ENCODE data around the gene EXOC3.

EXOC3 gene

DNA sequence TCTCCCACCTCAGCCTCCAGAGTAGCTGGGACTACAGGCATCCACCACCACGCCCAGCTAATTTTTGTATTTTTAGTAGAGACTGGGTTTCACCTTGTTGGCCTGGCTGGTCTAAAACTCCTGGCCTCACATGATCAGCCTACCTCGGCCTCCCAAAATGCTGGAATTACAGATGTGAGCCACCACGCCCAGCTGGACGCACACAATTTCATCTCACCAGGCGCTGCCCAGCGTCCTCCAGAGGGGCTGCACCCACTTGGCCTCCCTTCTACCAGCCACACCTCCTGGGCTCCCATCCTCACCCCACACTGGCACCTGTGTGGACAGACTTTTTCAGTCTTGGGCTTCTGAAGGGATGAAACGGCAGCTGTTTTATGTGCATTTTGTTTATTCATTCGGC lies 3.8 kb upstream of the EXOC3 start:
- H3K27ac ChIP-seq (ENCODE audit: poor library complexity, severe bottlenecking): no peak overlapping the region
- no peak overlapping the region for H3K4me3 ChIP-seq (ENCODE audit: severe bottlenecking)
- DNase-seq (ENCODE audit: low spot score): no peak
- no peak for ATAC-seq (ENCODE audit: low read depth)
- no peaks in the 10 kb centered on the region for H3K9me3 ChIP-seq (ENCODE audit: severe bottlenecking)
- TF ChIP-seq, protein P1, sequence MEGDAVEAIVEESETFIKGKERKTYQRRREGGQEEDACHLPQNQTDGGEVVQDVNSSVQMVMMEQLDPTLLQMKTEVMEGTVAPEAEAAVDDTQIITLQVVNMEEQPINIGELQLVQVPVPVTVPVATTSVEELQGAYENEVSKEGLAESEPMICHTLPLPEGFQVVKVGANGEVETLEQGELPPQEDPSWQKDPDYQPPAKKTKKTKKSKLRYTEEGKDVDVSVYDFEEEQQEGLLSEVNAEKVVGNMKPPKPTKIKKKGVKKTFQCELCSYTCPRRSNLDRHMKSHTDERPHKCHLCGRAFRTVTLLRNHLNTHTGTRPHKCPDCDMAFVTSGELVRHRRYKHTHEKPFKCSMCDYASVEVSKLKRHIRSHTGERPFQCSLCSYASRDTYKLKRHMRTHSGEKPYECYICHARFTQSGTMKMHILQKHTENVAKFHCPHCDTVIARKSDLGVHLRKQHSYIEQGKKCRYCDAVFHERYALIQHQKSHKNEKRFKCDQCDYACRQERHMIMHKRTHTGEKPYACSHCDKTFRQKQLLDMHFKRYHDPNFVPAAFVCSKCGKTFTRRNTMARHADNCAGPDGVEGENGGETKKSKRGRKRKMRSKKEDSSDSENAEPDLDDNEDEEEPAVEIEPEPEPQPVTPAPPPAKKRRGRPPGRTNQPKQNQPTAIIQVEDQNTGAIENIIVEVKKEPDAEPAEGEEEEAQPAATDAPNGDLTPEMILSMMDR (IDR thresholded peaks at IDR 0.05; ENCODE audit: poor library complexity, severe bottlenecking): no peak
- H3K27me3 ChIP-seq (ENCODE audit: insufficient read depth, poor library complexity, severe bottlenecking): no peaks in the 10 kb centered on the region
- peaks cover 6% of the 10 kb centered on the region for H3K4me1 ChIP-seq (ENCODE audit: insufficient read depth, poor library complexity, severe bottlenecking)
- no peaks in the 10 kb centered on the region for H3K36me3 ChIP-seq (ENCODE audit: low read depth)

DNA sequence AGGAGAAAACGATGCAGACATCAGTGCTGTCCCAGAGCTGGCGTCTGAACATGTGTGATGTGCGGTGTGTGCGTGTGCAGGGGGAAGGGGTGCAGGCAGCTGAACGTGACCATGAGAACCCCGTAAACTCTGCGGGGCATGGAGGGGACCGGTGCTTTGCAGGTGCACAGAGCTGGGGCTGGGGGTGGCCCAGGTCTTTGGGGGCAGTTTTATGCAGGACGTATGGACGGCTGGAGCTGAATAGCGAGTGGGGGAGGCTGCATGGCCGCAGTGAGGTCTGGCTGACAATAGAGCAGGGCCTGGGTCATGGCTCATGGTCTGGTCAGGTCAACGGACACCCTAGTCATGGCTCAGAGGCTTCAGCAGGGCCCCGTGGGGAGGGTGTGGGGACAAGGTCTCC lies 3.3 kb upstream of the EXOC3 start:
- ATAC-seq (ENCODE audit: low read depth): no peak
- H3K27me3 ChIP-seq (ENCODE audit: insufficient read depth, poor library complexity, severe bottlenecking): no peaks in the 10 kb centered on the region
- TF ChIP-seq, protein P1 (IDR thresholded peaks at IDR 0.05; ENCODE audit: poor library complexity, severe bottlenecking): no peak
- peaks cover 8% of the 10 kb centered on the region for H3K4me1 ChIP-seq (ENCODE audit: insufficient read depth, poor library complexity, severe bottlenecking)
- H3K27ac ChIP-seq (ENCODE audit: poor library complexity, severe bottlenecking): no peak overlapping the region
- peak; percentile 56 for DNase-seq (ENCODE audit: low spot score)
- no peak overlapping the region for H3K4me3 ChIP-seq (ENCODE audit: severe bottlenecking)
- no peaks in the 10 kb centered on the region for H3K9me3 ChIP-seq (ENCODE audit: severe bottlenecking)
- no peaks in the 10 kb centered on the region for H3K36me3 ChIP-seq (ENCODE audit: low read depth)

DNA sequence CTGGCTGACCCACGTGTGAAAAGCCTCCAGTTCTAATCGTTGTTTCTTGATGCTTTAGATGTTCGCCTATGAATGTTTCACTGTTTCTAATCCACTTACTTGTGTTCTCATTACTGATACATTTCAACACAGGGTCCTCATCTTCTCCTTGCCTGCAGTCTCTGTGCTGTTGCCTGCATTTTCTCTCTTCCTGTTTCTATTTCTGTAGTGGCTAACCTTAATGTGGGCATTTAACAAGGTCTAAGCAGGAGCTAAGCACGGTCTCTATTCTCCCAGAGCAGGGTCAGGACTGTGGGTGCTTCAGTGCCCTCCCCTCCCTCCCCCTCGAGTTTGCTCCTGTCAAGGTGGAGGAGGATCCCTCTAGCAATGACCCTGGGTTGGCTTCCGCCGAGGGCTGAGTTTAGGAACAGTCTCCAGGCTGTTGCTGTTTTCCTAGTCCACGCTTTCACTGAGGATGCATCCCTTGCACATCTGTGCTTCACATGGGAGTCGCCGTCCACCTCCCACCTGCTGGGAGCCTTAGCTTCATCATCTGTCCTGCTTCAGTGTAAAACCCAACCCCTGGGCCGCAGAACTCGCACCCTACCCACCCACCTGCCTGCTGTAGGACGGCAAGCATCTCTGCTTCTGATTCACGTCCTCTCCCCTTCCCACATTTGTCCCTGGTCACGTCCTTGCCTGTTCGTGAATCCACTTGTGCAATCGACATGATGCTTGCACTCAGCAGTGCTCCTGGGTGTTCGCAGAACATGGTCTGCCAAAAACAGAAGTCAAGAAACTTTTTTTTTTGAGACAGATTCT lies 2.4 kb upstream of the EXOC3 start:
- no peak overlapping the region for H3K4me3 ChIP-seq (ENCODE audit: severe bottlenecking)
- H3K27ac ChIP-seq (ENCODE audit: poor library complexity, severe bottlenecking): no peak overlapping the region
- ATAC-seq (ENCODE audit: low read depth) (no peak), DNase-seq (ENCODE audit: low spot score) (no peak)
- no peaks in the 10 kb centered on the region for H3K36me3 ChIP-seq (ENCODE audit: low read depth)
- H3K27me3 ChIP-seq (ENCODE audit: insufficient read depth, poor library complexity, severe bottlenecking): no peaks in the 10 kb centered on the region
- no peaks in the 10 kb centered on the region for H3K9me3 ChIP-seq (ENCODE audit: severe bottlenecking)
- TF ChIP-seq, protein P1 (IDR thresholded peaks at IDR 0.05; ENCODE audit: poor library complexity, severe bottlenecking): no peak
- peaks cover 8% of the 10 kb centered on the region for H3K4me1 ChIP-seq (ENCODE audit: insufficient read depth, poor library complexity, severe bottlenecking)

DNA sequence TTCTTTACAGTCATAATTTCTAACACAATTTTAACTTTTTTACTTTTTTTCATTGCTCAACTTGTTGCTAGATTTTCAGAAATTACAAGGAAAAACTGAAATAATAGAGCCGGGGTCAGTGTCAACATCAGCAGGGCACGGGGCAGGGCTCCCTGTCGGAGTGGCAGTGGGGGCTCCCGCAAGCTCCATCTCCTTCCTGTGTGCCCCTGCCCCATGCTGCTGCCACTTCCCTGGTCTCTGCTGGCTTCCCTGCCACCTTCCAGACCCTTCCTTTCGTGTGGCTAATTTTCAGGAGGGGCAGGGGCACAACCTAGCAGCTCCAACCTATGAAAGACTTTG lies 1.0 kb upstream of the EXOC3 start:
- Histone ChIP-seq H3K4me1 (ENCODE audit: insufficient read depth, poor library complexity, severe bottlenecking) (peaks cover 8% of the 10 kb centered on the region), H3K36me3 (ENCODE audit: low read depth) (peaks cover 8% of the 10 kb centered on the region), H3K4me3 (ENCODE audit: severe bottlenecking) (peak overlapping the region; percentile 92), H3K27ac (ENCODE audit: poor library complexity, severe bottlenecking) (peak overlapping the region; percentile 39), H3K9me3 (ENCODE audit: severe bottlenecking) (no peaks in the 10 kb centered on the region), H3K27me3 (ENCODE audit: insufficient read depth, poor library complexity, severe bottlenecking) (no peaks in the 10 kb centered on the region)
- DNase-seq (ENCODE audit: low spot score) (no peak), ATAC-seq (ENCODE audit: low read depth) (no peak)
- TF ChIP-seq, protein P1 (IDR thresholded peaks at IDR 0.05; ENCODE audit: poor library complexity, severe bottlenecking): no peak
